ENCODE results near the gene MPP2.

GRCh38 chr17:43918026-43918389 lies 10.7 kb upstream of the MPP2 start:
- no peak for TF ChIP-seq SMC3 (conservative IDR thresholded peaks at IDR 0.05; ENCODE audit: poor library complexity)
- no peak for TF ChIP-seq REST (IDR thresholded peaks at IDR 0.05; ENCODE audit: borderline replicate concordance)
- no peak for TF ChIP-seq RAD21 (conservative IDR thresholded peaks at IDR 0.05)
- no peak for TF ChIP-seq EZH2 (IDR thresholded peaks at IDR 0.05; ENCODE audit: borderline replicate concordance, insufficient read depth, low read length, poor library complexity, severe bottlenecking)
- TF ChIP-seq CTCF (IDR thresholded peaks at IDR 0.05; ENCODE audit: poor library complexity, severe bottlenecking) = no peak
- no peak for TF ChIP-seq MXI1 (conservative IDR thresholded peaks at IDR 0.05; ENCODE audit: poor library complexity, severe bottlenecking)
